SK-N-SH (cell line): ENCODE data around the gene SERPINA1.

Experiments used
- CHD2 ChIP-seq: fragments of 150-350 bp; IDR thresholded peaks from 2 replicates; pipeline ENCODE4 v1.6.1; 2018; ENCODE audit warnings: low read length; ENCODE audit not compliant: partially characterized antibody
- EP300 ChIP-seq, 2 experiments: IDR thresholded peaks; 2 replicates each; pipeline versions ENCODE4 v1.4.0 to v1.6.1; 2012; ENCODE audit warnings: borderline replicate concordance in 1 of 2, low read depth in 1 of 2, low read length in 1 of 2
- FOXM1 ChIP-seq: IDR thresholded peaks from 2 replicates; pipeline ENCODE4 v1.4.0; 2012; ENCODE audit warnings: low read depth, mild to moderate bottlenecking
- JUND ChIP-seq: IDR thresholded peaks from 2 replicates; pipeline ENCODE4 v1.4.0; 2012
- RCOR1 ChIP-seq: fragments of 150-350 bp; IDR thresholded peaks from 2 replicates; pipeline ENCODE4 v1.6.1; 2017; ENCODE audit warnings: antibody characterized with exemption, low read length
- SIN3A ChIP-seq: IDR thresholded peaks from 2 replicates; pipeline ENCODE4 v1.6.1; 2012; ENCODE audit warnings: low read depth, mild to moderate bottlenecking, low read length, moderate library complexity, borderline replicate concordance
- SMC3 ChIP-seq: IDR thresholded peaks from 2 replicates; pipeline ENCODE4 v1.6.1; 2012; ENCODE audit warnings: low read depth, low read length, improper control_type of control experiment
- YY1 ChIP-seq: IDR thresholded peaks from 2 replicates; pipeline ENCODE4 v1.4.0; 2012; ENCODE audit warnings: low read depth, mild to moderate bottlenecking
- TF ChIP-seq, protein P1 (sequence below): IDR thresholded peaks from 2 replicates; pipeline ENCODE4; 2012
- TF ChIP-seq, protein P2 (sequence below): fragments of 200-600 bp; sonication (generic); IDR thresholded peaks from 2 replicates; pipeline ENCODE4 v1.6.1; 2017; ENCODE audit warnings: antibody characterized with exemption, mild to moderate bottlenecking, moderate library complexity
- TF ChIP-seq, protein P3 (sequence below): IDR thresholded peaks from 2 replicates; pipeline ENCODE4 v1.4.0; 2012; ENCODE audit warnings: low read depth, borderline replicate concordance

DNA sequence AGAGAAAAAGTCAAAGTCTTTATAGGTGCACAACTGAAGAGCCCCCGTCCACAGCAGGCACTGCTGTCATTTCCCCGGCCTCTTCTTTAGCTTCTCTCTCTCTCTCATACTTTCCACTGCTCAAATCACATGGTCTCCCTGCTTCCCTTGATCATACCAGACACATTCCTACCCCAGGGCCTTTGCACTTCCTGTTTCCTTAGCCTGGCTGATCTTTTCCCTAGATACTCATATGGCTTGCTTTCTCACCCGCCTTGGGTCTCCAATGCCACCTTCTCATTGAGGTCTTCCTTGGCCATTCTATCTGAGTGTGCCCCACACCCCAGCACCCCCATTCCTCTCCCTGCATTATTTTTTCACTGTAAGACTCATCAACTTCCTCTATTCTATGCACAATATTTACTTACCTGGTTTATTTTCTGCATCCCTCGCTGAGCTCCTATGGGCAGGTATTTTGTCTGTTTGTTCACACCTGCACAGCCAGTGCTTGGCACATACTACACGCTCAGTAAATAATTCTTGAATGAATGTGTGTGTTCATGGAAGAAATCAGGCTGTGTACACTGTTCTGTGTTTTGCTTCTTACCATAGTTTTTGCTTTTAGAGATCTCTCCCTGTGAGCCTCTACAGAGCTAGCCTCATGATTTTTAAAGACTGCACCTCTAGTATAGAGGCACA, 31.9 kb downstream of the SERPINA1 start:
- TF ChIP-seq SMC3 (no peak), JUND (no peak), YY1 (no peak), RCOR1 (no peak), EP300 (IDR thresholded peaks at IDR 0.05; ENCODE audit: borderline replicate concordance in 1 of 2, low read depth in 1 of 2, low read length in 1 of 2) (no peak), SIN3A (no peak), CHD2 (no peak), FOXM1 (no peak)
- TF ChIP-seq, protein P1, sequence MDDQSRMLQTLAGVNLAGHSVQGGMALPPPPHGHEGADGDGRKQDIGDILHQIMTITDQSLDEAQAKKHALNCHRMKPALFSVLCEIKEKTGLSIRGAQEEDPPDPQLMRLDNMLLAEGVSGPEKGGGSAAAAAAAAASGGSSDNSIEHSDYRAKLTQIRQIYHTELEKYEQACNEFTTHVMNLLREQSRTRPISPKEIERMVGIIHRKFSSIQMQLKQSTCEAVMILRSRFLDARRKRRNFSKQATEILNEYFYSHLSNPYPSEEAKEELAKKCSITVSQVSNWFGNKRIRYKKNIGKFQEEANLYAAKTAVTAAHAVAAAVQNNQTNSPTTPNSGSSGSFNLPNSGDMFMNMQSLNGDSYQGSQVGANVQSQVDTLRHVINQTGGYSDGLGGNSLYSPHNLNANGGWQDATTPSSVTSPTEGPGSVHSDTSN, result no peak
- TF ChIP-seq, protein P2, sequence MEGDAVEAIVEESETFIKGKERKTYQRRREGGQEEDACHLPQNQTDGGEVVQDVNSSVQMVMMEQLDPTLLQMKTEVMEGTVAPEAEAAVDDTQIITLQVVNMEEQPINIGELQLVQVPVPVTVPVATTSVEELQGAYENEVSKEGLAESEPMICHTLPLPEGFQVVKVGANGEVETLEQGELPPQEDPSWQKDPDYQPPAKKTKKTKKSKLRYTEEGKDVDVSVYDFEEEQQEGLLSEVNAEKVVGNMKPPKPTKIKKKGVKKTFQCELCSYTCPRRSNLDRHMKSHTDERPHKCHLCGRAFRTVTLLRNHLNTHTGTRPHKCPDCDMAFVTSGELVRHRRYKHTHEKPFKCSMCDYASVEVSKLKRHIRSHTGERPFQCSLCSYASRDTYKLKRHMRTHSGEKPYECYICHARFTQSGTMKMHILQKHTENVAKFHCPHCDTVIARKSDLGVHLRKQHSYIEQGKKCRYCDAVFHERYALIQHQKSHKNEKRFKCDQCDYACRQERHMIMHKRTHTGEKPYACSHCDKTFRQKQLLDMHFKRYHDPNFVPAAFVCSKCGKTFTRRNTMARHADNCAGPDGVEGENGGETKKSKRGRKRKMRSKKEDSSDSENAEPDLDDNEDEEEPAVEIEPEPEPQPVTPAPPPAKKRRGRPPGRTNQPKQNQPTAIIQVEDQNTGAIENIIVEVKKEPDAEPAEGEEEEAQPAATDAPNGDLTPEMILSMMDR, result no peak
- TF ChIP-seq, protein P3, sequence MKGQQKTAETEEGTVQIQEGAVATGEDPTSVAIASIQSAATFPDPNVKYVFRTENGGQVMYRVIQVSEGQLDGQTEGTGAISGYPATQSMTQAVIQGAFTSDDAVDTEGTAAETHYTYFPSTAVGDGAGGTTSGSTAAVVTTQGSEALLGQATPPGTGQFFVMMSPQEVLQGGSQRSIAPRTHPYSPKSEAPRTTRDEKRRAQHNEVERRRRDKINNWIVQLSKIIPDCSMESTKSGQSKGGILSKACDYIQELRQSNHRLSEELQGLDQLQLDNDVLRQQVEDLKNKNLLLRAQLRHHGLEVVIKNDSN, result no peak
